ENCODE data around the gene TLE6.
A peak's percentile ranks its signal among the peaks of the same experiment; 100 is the strongest.

TLE6 gene

DNA sequence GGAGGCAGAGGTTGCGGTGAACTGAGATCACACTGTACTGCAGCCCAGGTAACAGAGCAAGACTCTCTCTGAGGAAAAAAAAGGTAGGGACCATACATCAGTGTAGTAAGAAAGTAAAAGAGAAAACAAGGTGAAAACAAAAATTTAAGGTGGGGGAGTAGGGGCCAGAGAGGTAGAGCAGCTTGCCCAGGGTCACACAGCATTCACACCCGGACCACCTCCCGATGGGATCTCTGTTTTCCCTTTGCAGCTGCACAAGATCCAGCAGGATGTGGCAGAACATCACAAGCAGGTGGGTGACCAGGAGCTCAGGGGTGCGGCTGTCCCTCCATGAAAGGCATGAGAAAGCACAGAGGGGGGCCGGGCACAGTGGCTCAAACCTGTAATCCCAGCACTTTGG, 4.5 kb downstream of the TLE6 start:
- TF ChIP-seq CTCF (IDR thresholded peaks at IDR 0.05; ENCODE audit: low read depth, low read length, missing control alignments), result no peak
- H3K4me3 ChIP-seq (ENCODE audit: low read depth, low read length), result no peak overlapping the region
- in situ Hi-C loops (cut with HindIII; ENCODE audit: low sequenced_read_pairs), result no loop called here
- no peak for DNase-seq (ENCODE audit: low read depth)

GRCh38 chr19:2982561-2982960, 5.2 kb downstream of the TLE6 start:
- no peak for TF ChIP-seq CTCF (IDR thresholded peaks at IDR 0.05; ENCODE audit: low read depth, low read length, missing control alignments)
- no peak overlapping the region for H3K4me3 ChIP-seq (ENCODE audit: low read depth, low read length)
- in situ Hi-C loops (cut with HindIII; ENCODE audit: low sequenced_read_pairs), result no loop called here
- no peak for DNase-seq (ENCODE audit: low read depth)

DNA sequence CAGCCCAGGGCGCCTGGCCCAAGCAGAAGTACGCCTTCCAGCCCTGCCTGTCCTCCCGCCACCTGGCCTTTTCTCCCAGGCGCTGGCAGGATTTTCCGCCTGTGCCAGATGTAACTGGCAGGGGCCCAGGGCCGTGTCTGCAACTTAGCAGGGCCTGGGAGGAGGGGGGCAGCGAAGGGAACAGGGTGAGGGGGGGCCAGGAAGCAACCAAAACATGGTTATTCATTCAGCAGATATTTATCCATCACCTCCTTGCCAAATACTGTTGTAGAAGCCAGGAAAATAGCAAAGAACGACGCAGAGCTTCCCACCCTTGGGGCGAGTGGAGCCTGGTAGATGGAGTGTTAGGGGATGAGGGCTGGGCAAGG, 5.6 kb downstream of the TLE6 start:
- H3K4me3 ChIP-seq (ENCODE audit: low read depth, low read length), result no peak overlapping the region
- no peak for TF ChIP-seq CTCF (IDR thresholded peaks at IDR 0.05; ENCODE audit: low read depth, low read length, missing control alignments)
- peak; percentile 82 for DNase-seq (ENCODE audit: low read depth)
- in situ Hi-C loops (cut with HindIII; ENCODE audit: low sequenced_read_pairs), result no loop called here

DNA sequence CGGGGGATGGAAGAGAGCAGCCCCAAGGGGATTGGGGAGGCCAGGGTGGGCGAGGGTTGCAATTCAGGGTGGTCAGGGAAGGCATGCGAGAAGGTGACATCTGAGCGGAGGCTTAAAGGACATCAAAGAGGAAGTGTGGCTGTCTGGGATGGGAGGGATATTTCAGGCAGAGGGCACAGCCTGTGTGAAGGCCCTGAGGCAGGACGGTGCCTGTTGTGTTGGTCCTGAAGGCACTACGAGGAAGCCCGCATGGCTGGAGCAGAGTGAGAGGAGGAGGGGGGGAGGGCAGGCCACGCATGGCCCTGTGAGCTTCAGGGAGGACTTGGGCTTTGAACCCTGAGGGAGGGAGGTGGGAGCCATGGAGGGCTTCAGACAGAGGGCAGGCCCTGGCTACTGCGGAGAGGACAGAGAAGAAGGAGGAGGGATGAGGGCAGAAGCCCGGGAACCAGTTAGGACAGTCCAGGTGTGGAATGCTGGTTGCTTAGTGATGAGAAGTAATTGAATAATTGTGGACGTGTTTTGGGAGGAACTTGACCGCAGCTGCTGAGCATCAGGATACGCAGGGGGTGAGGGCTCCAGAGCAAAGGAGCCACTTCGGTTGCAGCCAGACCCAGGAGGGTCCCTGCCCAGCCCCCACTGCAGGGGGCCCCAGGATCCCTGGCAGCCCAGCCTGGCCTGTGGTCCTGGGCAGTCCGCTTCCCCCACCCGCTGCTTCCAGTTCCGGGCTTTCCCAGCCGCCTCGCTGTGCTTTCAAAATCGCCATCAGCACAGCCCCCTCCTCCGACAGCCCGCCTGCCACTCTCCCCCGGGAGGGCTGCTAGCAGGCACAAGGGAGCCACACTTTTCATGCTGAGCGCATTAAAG, 6.2 kb downstream of the TLE6 start:
- in situ Hi-C loops (cut with HindIII; ENCODE audit: low sequenced_read_pairs), result no loop called here
- peak; percentile 92 for DNase-seq (ENCODE audit: low read depth)
- peak overlapping the region; percentile 30 for H3K4me3 ChIP-seq (ENCODE audit: low read depth, low read length)
- TF ChIP-seq CTCF (IDR thresholded peaks at IDR 0.05; ENCODE audit: low read depth, low read length, missing control alignments), result no peak

- peak overlapping the region; percentile 30 for H3K4me3 ChIP-seq (ENCODE audit: low read depth, low read length)
- no peak for DNase-seq (ENCODE audit: low read depth)
- in situ Hi-C loops (cut with HindIII; ENCODE audit: low sequenced_read_pairs), result no loop called here
- no peak for TF ChIP-seq CTCF (IDR thresholded peaks at IDR 0.05; ENCODE audit: low read depth, low read length, missing control alignments)
These were observed 6.8 kb downstream of the TLE6 start for GRCh38 chr19:2984215-2984528.

DNA sequence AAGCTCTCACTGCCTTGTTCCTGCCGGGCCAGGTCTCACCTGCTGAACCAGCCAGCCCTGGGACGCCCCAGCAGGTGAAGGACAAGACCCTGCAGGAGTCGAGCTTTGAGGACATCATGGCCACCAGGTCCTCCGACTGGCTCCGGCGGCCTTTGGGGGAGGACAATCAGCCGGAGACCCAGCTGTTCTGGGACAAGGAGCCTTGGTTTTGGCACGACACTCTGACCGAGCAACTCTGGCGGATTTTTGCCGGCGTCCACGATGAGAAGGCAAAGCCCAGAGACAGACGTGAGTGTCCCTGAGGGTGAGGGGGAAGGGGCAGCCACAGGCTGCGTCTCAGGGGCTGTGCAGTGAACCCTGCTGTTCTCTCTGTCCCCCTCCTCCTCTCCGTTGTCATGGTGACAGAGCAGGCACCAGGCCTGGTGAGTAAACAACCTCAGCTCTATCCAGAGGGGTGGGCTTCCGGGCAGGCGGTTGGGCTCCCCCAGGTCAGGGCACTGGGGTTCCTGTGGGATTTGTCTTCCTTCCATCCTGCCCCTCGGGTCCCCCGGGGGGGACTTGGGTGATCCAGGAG, 9.7 kb downstream of the TLE6 start:
- no peak for DNase-seq (ENCODE audit: low read depth)
- H3K4me3 ChIP-seq (ENCODE audit: low read depth, low read length), result no peak overlapping the region
- no peak for TF ChIP-seq CTCF (IDR thresholded peaks at IDR 0.05; ENCODE audit: low read depth, low read length, missing control alignments)
- in situ Hi-C loops (cut with HindIII; ENCODE audit: low sequenced_read_pairs), result no loop called here
